WTC11 (cell line): ENCODE results near the gene POU6F1.

ENCODE experiments used
- ELF4 ChIP-seq: sonication (generic); formaldehyde crosslinking; IDR thresholded peaks from 2 replicates; pipeline ENCODE4 v1.8.1; 2022; ENCODE audit warnings: low read depth, mild to moderate bottlenecking, moderate library complexity, missing genetic modification reagents
- FOXJ3 ChIP-seq: sonication (generic); formaldehyde crosslinking; IDR thresholded peaks from 2 replicates; pipeline ENCODE4 v1.9.0; 2021; ENCODE audit warnings: missing genetic modification reagents, mild to moderate bottlenecking, borderline replicate concordance
- NR2C2 ChIP-seq: sonication (generic); formaldehyde crosslinking; IDR thresholded peaks from 2 replicates; pipeline ENCODE4 v1.8.0; 2022; ENCODE audit warnings: mild to moderate bottlenecking, missing genetic modification reagents
- SP1 ChIP-seq: sonication (generic); formaldehyde crosslinking; conservative IDR thresholded peaks from 2 replicates; pipeline ENCODE4 v1.8.1; 2022; ENCODE audit warnings: missing genetic modification reagents
- TF ChIP-seq, protein P1 (sequence below): fragments of 200-600 bp; IDR thresholded peaks from 2 replicates; pipeline ENCODE4 v1.8.0; 2022; ENCODE audit warnings: antibody characterized with exemption
- TF ChIP-seq, protein P2 (sequence below): sonication (generic); formaldehyde crosslinking; IDR thresholded peaks from 2 replicates; pipeline ENCODE4 v1.8.0; 2022; ENCODE audit warnings: mild to moderate bottlenecking, missing genetic modification reagents
- TF ChIP-seq, protein P3 (sequence below): sonication (generic); formaldehyde crosslinking; IDR thresholded peaks from 2 replicates; pipeline ENCODE4 v1.8.1; 2022; ENCODE audit warnings: mild to moderate bottlenecking, moderate library complexity, missing genetic modification reagents

DNA sequence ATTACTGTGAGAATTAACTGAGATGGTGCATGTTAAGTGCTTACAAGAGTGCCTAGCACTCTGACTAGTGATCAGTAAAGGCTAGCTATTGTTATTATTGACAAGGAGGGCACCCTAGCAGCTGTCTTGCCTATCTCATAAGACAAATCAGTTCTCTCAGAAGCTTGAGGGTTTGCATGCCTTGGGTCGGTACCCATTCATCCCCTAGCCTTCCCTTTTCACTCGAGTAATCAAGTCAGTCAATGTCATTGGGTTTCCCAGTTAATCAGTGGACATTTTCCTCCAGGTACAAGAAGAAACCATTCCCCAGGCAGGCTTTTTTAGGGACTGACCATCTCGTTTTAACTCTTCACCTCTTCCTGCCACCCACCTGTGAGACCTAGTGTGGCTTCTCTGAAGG is 34.5 kb downstream of the POU6F1 start:
- TF ChIP-seq, protein P1, sequence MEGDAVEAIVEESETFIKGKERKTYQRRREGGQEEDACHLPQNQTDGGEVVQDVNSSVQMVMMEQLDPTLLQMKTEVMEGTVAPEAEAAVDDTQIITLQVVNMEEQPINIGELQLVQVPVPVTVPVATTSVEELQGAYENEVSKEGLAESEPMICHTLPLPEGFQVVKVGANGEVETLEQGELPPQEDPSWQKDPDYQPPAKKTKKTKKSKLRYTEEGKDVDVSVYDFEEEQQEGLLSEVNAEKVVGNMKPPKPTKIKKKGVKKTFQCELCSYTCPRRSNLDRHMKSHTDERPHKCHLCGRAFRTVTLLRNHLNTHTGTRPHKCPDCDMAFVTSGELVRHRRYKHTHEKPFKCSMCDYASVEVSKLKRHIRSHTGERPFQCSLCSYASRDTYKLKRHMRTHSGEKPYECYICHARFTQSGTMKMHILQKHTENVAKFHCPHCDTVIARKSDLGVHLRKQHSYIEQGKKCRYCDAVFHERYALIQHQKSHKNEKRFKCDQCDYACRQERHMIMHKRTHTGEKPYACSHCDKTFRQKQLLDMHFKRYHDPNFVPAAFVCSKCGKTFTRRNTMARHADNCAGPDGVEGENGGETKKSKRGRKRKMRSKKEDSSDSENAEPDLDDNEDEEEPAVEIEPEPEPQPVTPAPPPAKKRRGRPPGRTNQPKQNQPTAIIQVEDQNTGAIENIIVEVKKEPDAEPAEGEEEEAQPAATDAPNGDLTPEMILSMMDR = no peak
- TF ChIP-seq SP1 (CRISPR knock-in tag) (no peak), NR2C2 (CRISPR knock-in tag) (no peak), ELF4 (CRISPR knock-in tag) (no peak), FOXJ3 (CRISPR knock-in tag) (no peak)
- TF ChIP-seq, protein P2, sequence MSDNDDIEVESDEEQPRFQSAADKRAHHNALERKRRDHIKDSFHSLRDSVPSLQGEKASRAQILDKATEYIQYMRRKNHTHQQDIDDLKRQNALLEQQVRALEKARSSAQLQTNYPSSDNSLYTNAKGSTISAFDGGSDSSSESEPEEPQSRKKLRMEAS (CRISPR knock-in tag) = no peak
- TF ChIP-seq, protein P3, sequence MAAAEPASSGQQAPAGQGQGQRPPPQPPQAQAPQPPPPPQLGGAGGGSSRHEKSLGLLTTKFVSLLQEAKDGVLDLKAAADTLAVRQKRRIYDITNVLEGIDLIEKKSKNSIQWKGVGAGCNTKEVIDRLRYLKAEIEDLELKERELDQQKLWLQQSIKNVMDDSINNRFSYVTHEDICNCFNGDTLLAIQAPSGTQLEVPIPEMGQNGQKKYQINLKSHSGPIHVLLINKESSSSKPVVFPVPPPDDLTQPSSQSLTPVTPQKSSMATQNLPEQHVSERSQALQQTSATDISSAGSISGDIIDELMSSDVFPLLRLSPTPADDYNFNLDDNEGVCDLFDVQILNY (CRISPR knock-in tag) = no peak
